Activated CD8-positive, alpha-beta memory T cell treated with anti-CD3 and anti-CD28 coated beads for 1 hour (primary cell): ENCODE data around the gene ZNF24.

Experiments
- DNase-seq, 2 donors: peaks; one replicate each; pipeline ENCODE4 v3.0.0-alpha.2; 2020; ENCODE audit warnings: low read depth in 1 of 2; ENCODE audit errors: extremely low read depth in 1 of 2

ZNF24 gene

GRCh38 chr18:35361570-35362321 lies 17.5 kb upstream of the ZNF24 start:
- no peak for DNase-seq

GRCh38 chr18:35355140-35355618 lies 11.0 kb upstream of the ZNF24 start:
- peak; percentile 29 to 35 for DNase-seq

- no peak for DNase-seq
Measured at GRCh38 chr18:35352778-35353177, 8.6 kb upstream of the ZNF24 start.

GRCh38 chr18:35352283-35352682 lies 8.1 kb upstream of the ZNF24 start:
- DNase-seq: no peak

GRCh38 chr18:35348001-35348400 lies 3.8 kb upstream of the ZNF24 start:
- no peak for DNase-seq

- no peak for DNase-seq
Measured at GRCh38 chr18:35345950-35346349, 1.7 kb upstream of the ZNF24 start.

GRCh38 chr18:35345460-35345921 lies 1.3 kb upstream of the ZNF24 start:
- DNase-seq: no peak

- no peak for DNase-seq
Measured at GRCh38 chr18:35344736-35345459, 678 bp upstream of the ZNF24 start.

- DNase-seq: no peak
Measured at GRCh38 chr18:35343488-35343935, 708 bp downstream of the ZNF24 start.

- no peak for DNase-seq
Measured at GRCh38 chr18:35337286-35337685, 6.9 kb downstream of the ZNF24 start.

- no peak for DNase-seq
Measured at GRCh38 chr18:35335866-35336265, 8.4 kb downstream of the ZNF24 start.

- DNase-seq: no peak
Measured at GRCh38 chr18:35334821-35335220, 9.4 kb downstream of the ZNF24 start.

- no peak for DNase-seq
Measured at GRCh38 chr18:35334212-35334611, 10.0 kb downstream of the ZNF24 start.

GRCh38 chr18:35331367-35332087 lies 12.7 kb downstream of the ZNF24 start:
- no peak for DNase-seq

- no peak for DNase-seq
Measured at GRCh38 chr18:35328868-35329267, 15.4 kb downstream of the ZNF24 start.

- DNase-seq: no peak
Measured at GRCh38 chr18:35326695-35327387, 17.4 kb downstream of the ZNF24 start.

- no peak for DNase-seq
Measured at GRCh38 chr18:35324926-35325655, 19.1 kb downstream of the ZNF24 start.

- DNase-seq: no peak
Measured at GRCh38 chr18:35322486-35323458, 21.4 kb downstream of the ZNF24 start.

- no peak for DNase-seq
Measured at GRCh38 chr18:35311496-35311895, 32.7 kb downstream of the ZNF24 start.
